SK-N-SH treated with all-trans-retinoic acid at 6 μM for 48 hours (cell line): ENCODE data around the gene POU2F3.

Source experiments
- ATAC-seq: fragments of 200-7000 bp; cut with Tn5 transposase; 3 replicates; pipeline ENCODE4 v1.9.1; 2020; ENCODE audit warnings: mild to moderate bottlenecking, moderate library complexity
- ARNTL ChIP-seq: fragments of 450-650 bp; formaldehyde crosslinking; IDR thresholded peaks from 2 replicates; pipeline ENCODE4 v1.5.0; 2020; ENCODE audit warnings: low read depth, mild to moderate bottlenecking, moderate library complexity, borderline replicate concordance
- BACH2 ChIP-seq: fragments of 250-450 bp; sonication (Bioruptor Pico); IDR thresholded peaks from 2 replicates; pipeline ENCODE4 v1.9.0; 2021; ENCODE audit warnings: mild to moderate bottlenecking, borderline replicate concordance
- CSDC2 ChIP-seq: fragments of 250-450 bp; sonication (Bioruptor Pico); IDR thresholded peaks from 2 replicates; pipeline ENCODE4 v1.5.0; 2020; ENCODE audit warnings: mild to moderate bottlenecking, moderate library complexity
- ESRRG ChIP-seq: fragments of 250-450 bp; sonication (Bioruptor Pico); IDR thresholded peaks from 2 replicates; pipeline ENCODE4 v1.6.1; 2021; ENCODE audit warnings: mild to moderate bottlenecking
- GLIS3 ChIP-seq: fragments of 250-450 bp; sonication (Bioruptor Pico); IDR thresholded peaks from 2 replicates; pipeline ENCODE4 v1.5.0; 2020; ENCODE audit warnings: mild to moderate bottlenecking, moderate library complexity
- ISL1 ChIP-seq: fragments of 250-450 bp; sonication (Bioruptor Pico); IDR thresholded peaks from 2 replicates; pipeline ENCODE4 v2.1.2; 2022; ENCODE audit warnings: mild to moderate bottlenecking, moderate library complexity
- OSR1 ChIP-seq: fragments of 250-450 bp; sonication (Bioruptor Pico); IDR thresholded peaks from 2 replicates; pipeline ENCODE4 v1.8.0; 2022; ENCODE audit warnings: moderate library complexity, mild to moderate bottlenecking, inconsistent platforms
- PATZ1 ChIP-seq: fragments of 250-450 bp; sonication (Bioruptor Pico); IDR thresholded peaks from 2 replicates; pipeline ENCODE4 v1.8.0; 2020; ENCODE audit warnings: mild to moderate bottlenecking, moderate library complexity, borderline replicate concordance
- POU6F1 ChIP-seq: fragments of 250-450 bp; sonication (Bioruptor Pico); IDR thresholded peaks from 2 replicates; pipeline ENCODE4 v1.8.0; 2021; ENCODE audit warnings: low read depth, mild to moderate bottlenecking, moderate library complexity, borderline replicate concordance
- PPARA ChIP-seq: fragments of 250-450 bp; sonication (Bioruptor Pico); IDR thresholded peaks from 2 replicates; pipeline ENCODE4 v1.5.0; 2020; ENCODE audit warnings: mild to moderate bottlenecking, borderline replicate concordance
- RARB ChIP-seq: fragments of 250-450 bp; sonication (Bioruptor Pico); IDR thresholded peaks from 2 replicates; pipeline ENCODE4 v1.8.0; 2021; ENCODE audit warnings: mild to moderate bottlenecking, moderate library complexity
- SNAI2 ChIP-seq: fragments of 250-450 bp; sonication (Bioruptor Pico); IDR thresholded peaks from 2 replicates; pipeline ENCODE4 v1.5.0; 2020; ENCODE audit warnings: mild to moderate bottlenecking, moderate library complexity
- TCF4 ChIP-seq: fragments of 250-450 bp; sonication (Bioruptor Pico); IDR thresholded peaks from 2 replicates; pipeline ENCODE4 v1.8.0; 2021; ENCODE audit warnings: mild to moderate bottlenecking, moderate library complexity, borderline replicate concordance
- TOX ChIP-seq: fragments of 250-450 bp; sonication (Bioruptor Pico); IDR thresholded peaks from 2 replicates; pipeline ENCODE4 v1.8.0; 2021; ENCODE audit warnings: mild to moderate bottlenecking, moderate library complexity, borderline replicate concordance
- ZC3H10 ChIP-seq: fragments of 250-450 bp; sonication (Bioruptor Pico); IDR thresholded peaks from 2 replicates; pipeline ENCODE4 v1.5.1; 2021; ENCODE audit warnings: mild to moderate bottlenecking, moderate library complexity
- ZFP3 ChIP-seq: fragments of 250-450 bp; sonication (Bioruptor Pico); IDR thresholded peaks from 2 replicates; pipeline ENCODE4 v1.5.0; 2020; ENCODE audit warnings: mild to moderate bottlenecking, moderate library complexity
- ZFP30 ChIP-seq: fragments of 450-650 bp; formaldehyde crosslinking; IDR thresholded peaks from 2 replicates; pipeline ENCODE4 v1.5.0; 2022; ENCODE audit warnings: mild to moderate bottlenecking, moderate library complexity
- ZNF565 ChIP-seq: fragments of 450-650 bp; formaldehyde crosslinking; conservative IDR thresholded peaks from 2 replicates; pipeline ENCODE4 v1.5.0; 2020; ENCODE audit warnings: low read depth, mild to moderate bottlenecking, moderate library complexity
- ZNF70 ChIP-seq: fragments of 450-650 bp; formaldehyde crosslinking; IDR thresholded peaks from 2 replicates; pipeline ENCODE4 v1.5.0; 2020; ENCODE audit warnings: mild to moderate bottlenecking, moderate library complexity
- ZNF8 ChIP-seq: fragments of 450-650 bp; formaldehyde crosslinking; IDR thresholded peaks from 2 replicates; pipeline ENCODE4 v1.5.0; 2020; ENCODE audit warnings: mild to moderate bottlenecking, moderate library complexity
- TF ChIP-seq, protein P1 (sequence below): fragments of 250-450 bp; sonication (Bioruptor Pico); IDR thresholded peaks from 2 replicates; pipeline ENCODE4 v1.5.0; 2020; ENCODE audit warnings: mild to moderate bottlenecking, moderate library complexity
- TF ChIP-seq, protein P2 (sequence below): fragments of 250-450 bp; sonication (Bioruptor Pico); IDR thresholded peaks from 2 replicates; pipeline ENCODE4 v1.5.1; 2020; ENCODE audit warnings: low read depth, mild to moderate bottlenecking, moderate library complexity

Gene POU2F3

DNA sequence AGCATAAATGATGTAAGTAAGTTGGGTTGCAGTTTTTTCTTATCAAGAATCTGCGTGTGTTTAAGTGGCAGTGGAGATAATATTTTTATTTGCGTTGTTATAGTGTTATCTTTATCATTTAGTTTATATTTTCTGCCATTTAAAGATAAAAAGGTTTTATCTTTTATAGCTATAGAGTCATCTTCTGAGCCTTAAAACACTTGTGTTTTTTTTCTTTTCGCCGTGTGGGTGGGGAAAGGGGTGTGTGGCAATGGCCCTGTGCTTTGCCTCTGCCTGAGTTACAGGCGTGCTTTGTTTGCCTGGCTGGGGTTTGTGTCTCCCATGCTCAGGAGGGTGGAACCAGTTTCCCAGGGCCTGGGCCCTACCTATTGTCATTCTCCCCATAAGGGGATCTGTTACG lies 112.5 kb downstream of the POU2F3 start (continued):
- TF ChIP-seq ZC3H10 (no peak), TOX (CRISPR knock-in tag) (no peak)

DNA sequence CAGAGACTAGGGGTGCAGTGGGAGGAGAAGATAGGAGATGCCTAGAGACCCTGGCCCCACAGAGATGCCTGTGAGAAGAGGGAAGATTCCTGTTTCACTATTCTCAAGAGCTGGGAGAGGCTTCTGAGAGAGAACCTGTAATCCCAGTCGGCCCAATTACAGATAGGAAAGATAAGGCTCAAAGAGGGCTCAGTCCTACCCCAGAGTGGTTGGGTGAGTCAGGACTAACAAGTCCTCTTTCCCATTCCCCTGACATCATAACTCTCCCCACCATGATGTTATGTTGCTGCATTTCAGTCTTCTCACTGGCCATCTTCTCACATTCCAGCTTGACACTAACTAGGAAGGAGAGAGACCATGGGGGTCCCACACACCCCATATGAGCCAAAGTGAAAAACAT lies 114.1 kb downstream of the POU2F3 start:
- peak; percentile 32; the same call in 2 of the 3 replicates for ATAC-seq
- TF ChIP-seq ISL1 (no peak), GLIS3 (CRISPR knock-in tag) (no peak), ZNF565 (no peak)

DNA sequence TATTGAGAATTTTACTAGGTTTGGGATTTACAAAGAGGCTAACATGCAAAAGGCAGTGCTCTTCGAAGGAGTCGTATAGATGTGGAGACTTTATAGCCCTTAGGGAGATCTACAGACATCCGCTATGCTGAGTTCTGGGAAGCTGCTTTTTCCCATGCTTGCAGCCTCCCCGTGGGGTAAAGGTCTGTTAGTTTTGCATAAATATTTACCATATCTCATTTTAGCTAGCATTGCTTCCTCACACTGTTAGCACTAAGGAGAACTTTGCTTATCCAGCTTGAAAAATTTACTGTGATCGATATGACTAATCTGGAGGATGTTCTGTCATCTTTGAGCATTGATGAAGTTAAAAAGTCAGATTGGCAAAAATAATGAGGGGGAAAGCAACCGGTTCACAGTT lies 114.8 kb downstream of the POU2F3 start:
- no peak for ATAC-seq
- TF ChIP-seq ARNTL (CRISPR knock-in tag) (no peak), OSR1 (CRISPR knock-in tag) (no peak), ISL1 (no peak), CSDC2 (CRISPR knock-in tag) (no peak)

- ATAC-seq = no peak
Measured at GRCh38 chr11:120357620-120358019, 117.7 kb downstream of the POU2F3 start.

DNA sequence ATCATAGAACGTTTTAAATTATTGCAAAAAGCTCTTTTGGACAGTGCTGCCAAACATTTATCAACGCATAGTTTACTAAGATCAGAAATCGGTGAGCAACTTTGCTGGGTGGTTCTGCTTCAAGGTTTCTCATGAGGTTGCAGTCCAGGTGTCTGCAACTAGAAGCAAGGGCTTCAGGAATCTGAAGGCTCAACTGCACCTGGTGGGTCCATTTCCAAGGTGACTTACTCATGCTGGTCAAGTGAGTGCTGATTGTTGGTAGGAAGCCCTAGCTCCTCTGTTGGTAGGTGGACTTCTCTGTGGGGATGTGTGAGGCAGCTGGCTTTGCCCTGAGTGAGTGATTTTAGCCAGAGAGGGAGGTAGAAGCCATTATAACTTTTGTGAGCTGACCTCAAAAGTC lies 118.8 kb downstream of the POU2F3 start:
- TF ChIP-seq PATZ1 (CRISPR knock-in tag) = no peak
- no peak for TF ChIP-seq ZFP30 (CRISPR knock-in tag)
- no peak for TF ChIP-seq TOX (CRISPR knock-in tag)
- TF ChIP-seq GLIS3 (CRISPR knock-in tag) = no peak
- no peak for ATAC-seq

More at GRCh38 chr11:120357620-120358019, 117.7 kb downstream of the POU2F3 start:
- TF ChIP-seq ZC3H10 (no peak), POU6F1 (CRISPR knock-in tag) (no peak), ISL1 (no peak), BACH2 (no peak), SNAI2 (CRISPR knock-in tag) (no peak), ARNTL (CRISPR knock-in tag) (no peak), TCF4 (CRISPR knock-in tag) (no peak), ZFP3 (CRISPR knock-in tag) (no peak), OSR1 (CRISPR knock-in tag) (no peak), ESRRG (no peak), PATZ1 (CRISPR knock-in tag) (no peak), ZNF70 (no peak)
- TF ChIP-seq, protein P1, sequence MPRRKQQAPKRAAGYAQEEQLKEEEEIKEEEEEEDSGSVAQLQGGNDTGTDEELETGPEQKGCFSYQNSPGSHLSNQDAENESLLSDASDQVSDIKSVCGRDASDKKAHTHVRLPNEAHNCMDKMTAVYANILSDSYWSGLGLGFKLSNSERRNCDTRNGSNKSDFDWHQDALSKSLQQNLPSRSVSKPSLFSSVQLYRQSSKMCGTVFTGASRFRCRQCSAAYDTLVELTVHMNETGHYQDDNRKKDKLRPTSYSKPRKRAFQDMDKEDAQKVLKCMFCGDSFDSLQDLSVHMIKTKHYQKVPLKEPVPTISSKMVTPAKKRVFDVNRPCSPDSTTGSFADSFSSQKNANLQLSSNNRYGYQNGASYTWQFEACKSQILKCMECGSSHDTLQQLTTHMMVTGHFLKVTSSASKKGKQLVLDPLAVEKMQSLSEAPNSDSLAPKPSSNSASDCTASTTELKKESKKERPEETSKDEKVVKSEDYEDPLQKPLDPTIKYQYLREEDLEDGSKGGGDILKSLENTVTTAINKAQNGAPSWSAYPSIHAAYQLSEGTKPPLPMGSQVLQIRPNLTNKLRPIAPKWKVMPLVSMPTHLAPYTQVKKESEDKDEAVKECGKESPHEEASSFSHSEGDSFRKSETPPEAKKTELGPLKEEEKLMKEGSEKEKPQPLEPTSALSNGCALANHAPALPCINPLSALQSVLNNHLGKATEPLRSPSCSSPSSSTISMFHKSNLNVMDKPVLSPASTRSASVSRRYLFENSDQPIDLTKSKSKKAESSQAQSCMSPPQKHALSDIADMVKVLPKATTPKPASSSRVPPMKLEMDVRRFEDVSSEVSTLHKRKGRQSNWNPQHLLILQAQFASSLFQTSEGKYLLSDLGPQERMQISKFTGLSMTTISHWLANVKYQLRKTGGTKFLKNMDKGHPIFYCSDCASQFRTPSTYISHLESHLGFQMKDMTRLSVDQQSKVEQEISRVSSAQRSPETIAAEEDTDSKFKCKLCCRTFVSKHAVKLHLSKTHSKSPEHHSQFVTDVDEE (CRISPR knock-in tag) = no peak

DNA sequence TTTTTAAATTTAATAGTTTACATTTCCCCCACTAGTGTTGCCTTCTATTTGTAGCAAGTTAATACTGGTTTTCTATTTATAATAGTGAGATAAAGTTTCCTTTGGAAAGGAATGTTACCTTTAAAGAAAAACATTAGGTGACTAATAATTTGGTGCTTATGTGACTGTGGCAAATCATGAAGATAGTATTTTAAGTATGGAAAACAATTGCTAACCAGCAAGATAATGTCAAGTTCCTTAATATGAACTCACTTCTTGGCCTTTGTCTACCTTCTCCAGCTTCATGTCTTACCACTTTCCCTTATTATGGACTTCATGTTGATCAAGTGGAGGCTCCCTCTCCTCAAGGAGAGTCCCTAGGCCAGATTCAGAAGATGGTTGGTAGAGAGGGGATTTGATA lies 123.5 kb downstream of the POU2F3 start:
- no peak for TF ChIP-seq ZC3H10
- TF ChIP-seq, protein P2, sequence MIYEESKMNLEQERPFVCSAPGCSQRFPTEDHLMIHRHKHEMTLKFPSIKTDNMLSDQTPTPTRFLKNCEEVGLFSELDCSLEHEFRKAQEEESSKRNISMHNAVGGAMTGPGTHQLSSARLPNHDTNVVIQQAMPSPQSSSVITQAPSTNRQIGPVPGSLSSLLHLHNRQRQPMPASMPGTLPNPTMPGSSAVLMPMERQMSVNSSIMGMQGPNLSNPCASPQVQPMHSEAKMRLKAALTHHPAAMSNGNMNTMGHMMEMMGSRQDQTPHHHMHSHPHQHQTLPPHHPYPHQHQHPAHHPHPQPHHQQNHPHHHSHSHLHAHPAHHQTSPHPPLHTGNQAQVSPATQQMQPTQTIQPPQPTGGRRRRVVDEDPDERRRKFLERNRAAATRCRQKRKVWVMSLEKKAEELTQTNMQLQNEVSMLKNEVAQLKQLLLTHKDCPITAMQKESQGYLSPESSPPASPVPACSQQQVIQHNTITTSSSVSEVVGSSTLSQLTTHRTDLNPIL (CRISPR knock-in tag) = no peak
- no peak for TF ChIP-seq ARNTL (CRISPR knock-in tag)
- no peak for TF ChIP-seq BACH2
- TF ChIP-seq ZFP3 (CRISPR knock-in tag) = no peak
- TF ChIP-seq ESRRG = no peak
- no peak for TF ChIP-seq ISL1
- TF ChIP-seq ZNF70 = no peak
- TF ChIP-seq ZNF565 = no peak
- TF ChIP-seq TCF4 (CRISPR knock-in tag) = no peak
- no peak for TF ChIP-seq ZNF8
- no peak for TF ChIP-seq OSR1 (CRISPR knock-in tag)
- TF ChIP-seq PPARA (CRISPR knock-in tag) = no peak
- no peak for TF ChIP-seq CSDC2 (CRISPR knock-in tag)
- TF ChIP-seq PATZ1 (CRISPR knock-in tag) = no peak
- no peak for TF ChIP-seq RARB (CRISPR knock-in tag)
- no peak for ATAC-seq
